Measurements from ENCODE around the gene MRM3. TPM values are rescaled to one million over a fixed set of nuclear protein-coding genes. Genes with fewer than 3 reads are reported as not detected.

MRM3 gene
- total and polyA plus RNA-seq, 4 donors: 8.5 to 17.5 (median 15.4) TPM

- Histone ChIP-seq H3K4me1 (ENCODE audit: control insufficient read depth in 4 of 4, insufficient read depth in 4 of 4, low read length in 3 of 4) (no peaks in the 10 kb centered on the region), H3K27me3 (ENCODE audit: control insufficient read depth in 4 of 4, insufficient read depth in 4 of 4, low read length in 3 of 4) (no peaks in the 10 kb centered on the region), H3K36me3 (ENCODE audit: control insufficient read depth in 4 of 4, insufficient read depth in 3 of 4, low read depth in 1 of 4, low read length in 3 of 4) (peaks cover 3 to 45% (median 21%) of the 10 kb centered on the region in 4 donors), H3K9ac (ENCODE audit: low read depth in 1 of 2, low read length in 2 of 2) (no peak overlapping the region), H3K9me3 (ENCODE audit: control insufficient read depth in 4 of 4, low read length in 3 of 4) (no peaks in the 10 kb centered on the region), H3K27ac (ENCODE audit: low read depth in 1 of 2, low read length in 2 of 2) (no peak overlapping the region), H3K4me3 (ENCODE audit: low read depth in 1 of 3, low read length in 3 of 3) (no peak overlapping the region)
- no peak for TF ChIP-seq REST (IDR thresholded peaks at IDR 0.05)
- TF ChIP-seq JUND (IDR thresholded peaks at IDR 0.05): no peak
- TF ChIP-seq NR2F2 (IDR thresholded peaks at IDR 0.05): no peak
- TF ChIP-seq MAX (IDR thresholded peaks at IDR 0.05): no peak
- no peak for DNase-seq (ENCODE audit: low spot score)
- 99% methylated on average over 4 of the region's 4 CpGs for WGBS
Observed at GRCh38 chr17:743139-743538, 39.0 kb upstream of the MRM3 start.

- WGBS: 74% methylated on average over 9 of the region's 9 CpGs
- Histone ChIP-seq H3K9me3 (ENCODE audit: control insufficient read depth in 4 of 4, low read length in 3 of 4) (no peaks in the 10 kb centered on the region), H3K9ac (ENCODE audit: low read depth in 1 of 2, low read length in 2 of 2) (no peak overlapping the region), H3K4me1 (ENCODE audit: control insufficient read depth in 4 of 4, insufficient read depth in 4 of 4, low read length in 3 of 4) (no peaks in the 10 kb centered on the region), H3K36me3 (ENCODE audit: control insufficient read depth in 4 of 4, insufficient read depth in 3 of 4, low read depth in 1 of 4, low read length in 3 of 4) (peaks cover 3 to 45% (median 21%) of the 10 kb centered on the region in 4 donors), H3K4me3 (ENCODE audit: low read depth in 1 of 3, low read length in 3 of 3) (no peak overlapping the region), H3K27me3 (ENCODE audit: control insufficient read depth in 4 of 4, insufficient read depth in 4 of 4, low read length in 3 of 4) (no peaks in the 10 kb centered on the region), H3K27ac (ENCODE audit: low read depth in 1 of 2, low read length in 2 of 2) (no peak overlapping the region)
- no peak for DNase-seq (ENCODE audit: low spot score)
- no peak for TF ChIP-seq HNF4A (conservative IDR thresholded peaks at IDR 0.05)
- no peak for TF ChIP-seq RXRA (IDR thresholded peaks at IDR 0.05)
- no peak for TF ChIP-seq JUND (IDR thresholded peaks at IDR 0.05)
- no peak for TF ChIP-seq SP1 (IDR thresholded peaks at IDR 0.05)
- no peak for TF ChIP-seq NR2F2 (IDR thresholded peaks at IDR 0.05)
- no peak for TF ChIP-seq FOXA2 (IDR thresholded peaks at IDR 0.05)
- no peak for TF ChIP-seq RAD21 (IDR thresholded peaks at IDR 0.05)
- no peak for TF ChIP-seq ZBTB33 (IDR thresholded peaks at IDR 0.05)
Observed at GRCh38 chr17:744937-745336, 37.2 kb upstream of the MRM3 start.

GRCh38 chr17:745406-745805 lies 36.7 kb upstream of the MRM3 start:
- no peak overlapping the region for H3K27ac ChIP-seq (ENCODE audit: low read depth in 1 of 2, low read length in 2 of 2)
- H3K9me3 ChIP-seq (ENCODE audit: control insufficient read depth in 4 of 4, low read length in 3 of 4): no peaks in the 10 kb centered on the region
- peaks cover 0 to under 1% (median 0%) of the 10 kb centered on the region in 4 donors for H3K4me1 ChIP-seq (ENCODE audit: control insufficient read depth in 4 of 4, insufficient read depth in 4 of 4, low read length in 3 of 4)
- no peak overlapping the region for H3K4me3 ChIP-seq (ENCODE audit: low read depth in 1 of 3, low read length in 3 of 3)
- no peak overlapping the region for H3K9ac ChIP-seq (ENCODE audit: low read depth in 1 of 2, low read length in 2 of 2)
- 96% methylated on average over 11 of the region's 11 CpGs for WGBS
- H3K27me3 ChIP-seq (ENCODE audit: control insufficient read depth in 4 of 4, insufficient read depth in 4 of 4, low read length in 3 of 4): no peaks in the 10 kb centered on the region
- H3K36me3 ChIP-seq (ENCODE audit: control insufficient read depth in 4 of 4, insufficient read depth in 3 of 4, low read depth in 1 of 4, low read length in 3 of 4): peaks cover 3 to 43% (median 21%) of the 10 kb centered on the region in 4 donors
- DNase-seq (ENCODE audit: low spot score): no peak
- TF ChIP-seq GABPA (IDR thresholded peaks at IDR 0.05 in 1 of 2, conservative IDR thresholded peaks at IDR 0.05 in 1 of 2): no peak
- no peak for TF ChIP-seq JUND (IDR thresholded peaks at IDR 0.05)
- TF ChIP-seq CTCF (IDR thresholded peaks at IDR 0.05; ENCODE audit: low read depth, low read length, missing input control): no peak
- no peak for TF ChIP-seq TAF1 (conservative IDR thresholded peaks at IDR 0.05)
- TF ChIP-seq MAX (IDR thresholded peaks at IDR 0.05): no peak
- no peak for TF ChIP-seq YY1 (IDR thresholded peaks at IDR 0.05)
- no peak for TF ChIP-seq FOXA1 (IDR thresholded peaks at IDR 0.05)
- TF ChIP-seq REST (IDR thresholded peaks at IDR 0.05): no peak
- no peak for TF ChIP-seq RXRA (IDR thresholded peaks at IDR 0.05)
- TF ChIP-seq SP1 (IDR thresholded peaks at IDR 0.05): no peak
- TF ChIP-seq ATF3 (IDR thresholded peaks at IDR 0.05): no peak
- no peak for TF ChIP-seq NR2F2 (IDR thresholded peaks at IDR 0.05)

All from liver (tissue), 9 donors.